ENCODE measurements around the gene APEH.

The APEH gene

GRCh38 chr3:49732597-49732996, 58.4 kb downstream of the APEH start:
- DNase-seq, result no peak

GRCh38 chr3:49733551-49733950, 59.4 kb downstream of the APEH start:
- DNase-seq, result no peak
